ENCODE measurements around the gene OTC.

Gene OTC

GRCh38 chrX:38468563-38469157 is 116.3 kb downstream of the OTC start:
- DNase-seq (ENCODE audit: low read depth in 2 of 2) = no peak

Measured in stimulated activated CD8-positive, alpha-beta memory T cell treated with anti-CD3 and anti-CD28 coated beads, Interleukin-2, amount 100 ng/mL, for 48 hours (primary cell).